Measurements from ENCODE around the gene SMAD1.

DNA sequence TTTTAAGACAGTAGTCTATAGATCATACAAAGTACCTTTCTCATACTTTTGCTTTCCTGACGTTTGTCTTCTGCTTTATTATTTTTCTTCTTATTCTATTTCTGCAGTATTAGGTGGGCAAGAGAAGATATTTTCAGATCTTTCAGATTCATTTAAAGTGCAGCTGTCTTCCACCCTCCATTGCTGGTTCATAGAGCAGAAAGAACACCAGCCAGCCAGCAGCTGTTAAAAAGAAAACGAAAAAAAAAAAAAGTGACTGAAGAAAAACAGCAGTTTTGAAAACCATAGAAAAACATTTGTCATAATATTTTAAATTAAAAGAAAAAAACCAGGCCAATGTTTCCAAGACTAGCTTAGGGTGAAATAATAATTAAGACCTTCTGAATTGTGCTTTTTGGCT lies 42.9 kb downstream of the SMAD1 start:
- TF ChIP-seq, protein P1, sequence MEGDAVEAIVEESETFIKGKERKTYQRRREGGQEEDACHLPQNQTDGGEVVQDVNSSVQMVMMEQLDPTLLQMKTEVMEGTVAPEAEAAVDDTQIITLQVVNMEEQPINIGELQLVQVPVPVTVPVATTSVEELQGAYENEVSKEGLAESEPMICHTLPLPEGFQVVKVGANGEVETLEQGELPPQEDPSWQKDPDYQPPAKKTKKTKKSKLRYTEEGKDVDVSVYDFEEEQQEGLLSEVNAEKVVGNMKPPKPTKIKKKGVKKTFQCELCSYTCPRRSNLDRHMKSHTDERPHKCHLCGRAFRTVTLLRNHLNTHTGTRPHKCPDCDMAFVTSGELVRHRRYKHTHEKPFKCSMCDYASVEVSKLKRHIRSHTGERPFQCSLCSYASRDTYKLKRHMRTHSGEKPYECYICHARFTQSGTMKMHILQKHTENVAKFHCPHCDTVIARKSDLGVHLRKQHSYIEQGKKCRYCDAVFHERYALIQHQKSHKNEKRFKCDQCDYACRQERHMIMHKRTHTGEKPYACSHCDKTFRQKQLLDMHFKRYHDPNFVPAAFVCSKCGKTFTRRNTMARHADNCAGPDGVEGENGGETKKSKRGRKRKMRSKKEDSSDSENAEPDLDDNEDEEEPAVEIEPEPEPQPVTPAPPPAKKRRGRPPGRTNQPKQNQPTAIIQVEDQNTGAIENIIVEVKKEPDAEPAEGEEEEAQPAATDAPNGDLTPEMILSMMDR (conservative IDR thresholded peaks at IDR 0.05; ENCODE audit: low read length): no peak
- TF ChIP-seq EZH2phosphoT487 (IDR thresholded peaks at IDR 0.05; ENCODE audit: borderline replicate concordance): no peak
